OCI-LY7 (cell line): ENCODE data around the gene FGF1.

Source experiments
- CTCF ChIP-seq: fragments of 200-600 bp; sonication (generic); conservative IDR thresholded peaks from 2 replicates; pipeline ENCODE4 v1.5.1; 2014; ENCODE audit warnings: mild to moderate bottlenecking, antibody characterized with exemption, low read length, moderate library complexity, mixed read lengths
- EZH2phosphoT487 ChIP-seq: fragments of 200-600 bp; sonication (generic); IDR thresholded peaks from 2 replicates; pipeline ENCODE4 v1.6.1; 2018; ENCODE audit warnings: low read depth, borderline replicate concordance, mild to moderate bottlenecking, mixed run types, antibody characterized with exemption, low read length, moderate library complexity, mixed read lengths

- no peak for TF ChIP-seq CTCF
- TF ChIP-seq EZH2phosphoT487: no peak
Measured at GRCh38 chr5:142726188-142726731, 40.4 kb upstream of the FGF1 start.
